ENCODE results near the gene SH3BP4.

DNA sequence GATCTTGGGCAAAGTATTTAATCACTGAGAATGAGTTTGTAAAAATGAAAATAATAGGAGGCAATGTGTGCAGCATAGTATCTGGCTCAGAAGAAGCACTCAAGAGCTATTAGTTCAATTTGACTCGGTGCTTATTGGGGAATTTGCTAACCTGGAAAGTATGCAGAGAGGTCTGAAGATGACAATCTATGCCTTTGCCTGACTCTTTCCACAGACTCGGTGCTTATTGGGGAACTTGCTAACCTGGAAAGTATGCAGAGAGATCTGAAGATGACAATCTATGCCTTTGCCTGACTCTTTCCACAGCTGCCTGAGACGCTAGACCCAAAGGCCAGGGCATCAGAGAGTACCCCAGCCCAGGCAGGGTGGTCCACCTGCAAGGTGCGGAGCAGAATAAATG, 12.2 kb upstream of the SH3BP4 start:
- TF ChIP-seq CTCF (IDR thresholded peaks at IDR 0.05; ENCODE audit: low read depth, low read length, missing input control) (no peak), JUND (IDR thresholded peaks at IDR 0.05) (no peak), RAD21 (IDR thresholded peaks at IDR 0.05) (no peak), SP1 (IDR thresholded peaks at IDR 0.05) (no peak), YY1 (IDR thresholded peaks at IDR 0.05) (no peak), HNF4G (IDR thresholded peaks at IDR 0.05) (no peak), EGR1 (IDR thresholded peaks at IDR 0.05; ENCODE audit: low read depth in 2 of 2) (no peak), TAF1 (conservative IDR thresholded peaks at IDR 0.05) (no peak)
- TF ChIP-seq, protein P1, sequence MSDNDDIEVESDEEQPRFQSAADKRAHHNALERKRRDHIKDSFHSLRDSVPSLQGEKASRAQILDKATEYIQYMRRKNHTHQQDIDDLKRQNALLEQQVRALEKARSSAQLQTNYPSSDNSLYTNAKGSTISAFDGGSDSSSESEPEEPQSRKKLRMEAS (IDR thresholded peaks at IDR 0.05): no peak
